Measurements from ENCODE around the gene ATP8B3. TPM values are rescaled to one million over a fixed set of nuclear protein-coding genes. Genes with fewer than 3 reads are reported as not detected.

ATP8B3 gene
- total RNA-seq, 1 donor from 2014 or later = 3.0 TPM

DNA sequence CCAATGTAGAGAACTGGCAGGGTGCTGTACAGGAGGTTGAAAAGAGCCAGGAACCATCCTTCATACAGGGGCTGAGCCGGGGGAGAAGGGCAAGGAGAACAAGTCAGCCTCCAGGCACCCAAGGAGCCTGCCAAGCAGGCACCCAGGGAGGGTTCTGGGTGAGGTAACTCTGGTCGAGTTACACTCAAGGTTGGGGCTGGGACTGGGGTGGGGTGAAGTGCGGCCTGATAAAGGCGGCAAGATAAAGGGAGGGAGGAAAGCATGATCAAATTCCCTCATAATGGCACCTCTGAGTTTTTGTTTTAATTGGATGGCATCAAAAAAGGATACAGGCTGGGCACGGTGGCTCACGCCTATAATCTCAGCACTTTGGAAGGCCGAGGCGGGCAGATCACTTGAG lies 25.0 kb downstream of the ATP8B3 start:
- Histone ChIP-seq H3K4me3 (ENCODE audit: insufficient read depth, low read depth, low read length) (no peak overlapping the region), H3K27me3 (ENCODE audit: insufficient read depth, low read length) (peaks cover 10% of the 10 kb centered on the region), H3K9me3 (ENCODE audit: insufficient read depth, low read depth, low read length) (peaks cover 7% of the 10 kb centered on the region), H3K4me2 (ENCODE audit: low read length) (no peak overlapping the region), H3K4me1 (ENCODE audit: insufficient read depth, low read length) (no peaks in the 10 kb centered on the region), H3K27ac (ENCODE audit: low read depth, low read length) (no peak overlapping the region), H4K20me1 (ENCODE audit: insufficient read depth, low read length) (no peaks in the 10 kb centered on the region), H3K79me2 (ENCODE audit: insufficient read depth, low read length) (no peaks in the 10 kb centered on the region), H3K36me3 (ENCODE audit: insufficient read depth, low read length) (no peaks in the 10 kb centered on the region), H2AFZ (ENCODE audit: low read depth, low read length) (no peak overlapping the region), H3K9ac (ENCODE audit: low read length) (no peak overlapping the region)
- Mint-ChIP-seq H3K36me3 (ENCODE audit: low read depth, unreplicated experiment) (peaks cover 6% of the 10 kb centered on the region), H3K4me1 (ENCODE audit: low read depth, unreplicated experiment) (no peaks in the 10 kb centered on the region), H3K27ac (ENCODE audit: unreplicated experiment) (no peak overlapping the region), H3K27me3 (ENCODE audit: low read depth, unreplicated experiment) (peaks cover 48% of the 10 kb centered on the region), H3K9me3 (ENCODE audit: unreplicated experiment) (peaks cover 11% of the 10 kb centered on the region), H3K4me3 (ENCODE audit: unreplicated experiment) (no peak overlapping the region)
- DNase-seq (ENCODE audit: low read depth) (no peak), FAIRE-seq (no peak)
- TF ChIP-seq EZH2 (IDR thresholded peaks at IDR 0.05; ENCODE audit: insufficient read depth, low read length) = no peak
- TF ChIP-seq, protein P1, sequence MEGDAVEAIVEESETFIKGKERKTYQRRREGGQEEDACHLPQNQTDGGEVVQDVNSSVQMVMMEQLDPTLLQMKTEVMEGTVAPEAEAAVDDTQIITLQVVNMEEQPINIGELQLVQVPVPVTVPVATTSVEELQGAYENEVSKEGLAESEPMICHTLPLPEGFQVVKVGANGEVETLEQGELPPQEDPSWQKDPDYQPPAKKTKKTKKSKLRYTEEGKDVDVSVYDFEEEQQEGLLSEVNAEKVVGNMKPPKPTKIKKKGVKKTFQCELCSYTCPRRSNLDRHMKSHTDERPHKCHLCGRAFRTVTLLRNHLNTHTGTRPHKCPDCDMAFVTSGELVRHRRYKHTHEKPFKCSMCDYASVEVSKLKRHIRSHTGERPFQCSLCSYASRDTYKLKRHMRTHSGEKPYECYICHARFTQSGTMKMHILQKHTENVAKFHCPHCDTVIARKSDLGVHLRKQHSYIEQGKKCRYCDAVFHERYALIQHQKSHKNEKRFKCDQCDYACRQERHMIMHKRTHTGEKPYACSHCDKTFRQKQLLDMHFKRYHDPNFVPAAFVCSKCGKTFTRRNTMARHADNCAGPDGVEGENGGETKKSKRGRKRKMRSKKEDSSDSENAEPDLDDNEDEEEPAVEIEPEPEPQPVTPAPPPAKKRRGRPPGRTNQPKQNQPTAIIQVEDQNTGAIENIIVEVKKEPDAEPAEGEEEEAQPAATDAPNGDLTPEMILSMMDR (IDR thresholded peaks at IDR 0.05; ENCODE audit: insufficient read depth, low read depth, low read length) = no peak

DNA sequence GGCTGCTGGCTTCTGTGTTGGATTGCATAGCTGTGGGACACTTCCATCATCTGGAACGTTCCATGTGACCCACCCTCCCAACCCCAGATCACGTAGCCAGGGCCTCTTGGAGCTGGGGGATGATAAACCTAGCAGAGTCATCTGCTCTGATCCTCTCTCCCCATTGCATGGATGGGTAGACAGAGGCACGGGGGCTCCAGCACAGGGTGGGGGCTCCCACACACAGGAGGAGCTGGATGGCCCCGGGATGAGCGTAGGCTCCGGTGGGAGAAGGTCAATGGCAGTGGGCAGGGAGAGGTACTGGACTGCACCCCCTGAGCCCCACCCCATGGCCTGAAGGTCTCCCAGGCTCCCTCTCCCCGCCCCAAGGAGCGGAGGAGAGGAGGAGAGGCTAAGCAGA lies 25.4 kb downstream of the ATP8B3 start:
- H3K4me3 Mint-ChIP-seq (ENCODE audit: unreplicated experiment) = no peak overlapping the region

DNA sequence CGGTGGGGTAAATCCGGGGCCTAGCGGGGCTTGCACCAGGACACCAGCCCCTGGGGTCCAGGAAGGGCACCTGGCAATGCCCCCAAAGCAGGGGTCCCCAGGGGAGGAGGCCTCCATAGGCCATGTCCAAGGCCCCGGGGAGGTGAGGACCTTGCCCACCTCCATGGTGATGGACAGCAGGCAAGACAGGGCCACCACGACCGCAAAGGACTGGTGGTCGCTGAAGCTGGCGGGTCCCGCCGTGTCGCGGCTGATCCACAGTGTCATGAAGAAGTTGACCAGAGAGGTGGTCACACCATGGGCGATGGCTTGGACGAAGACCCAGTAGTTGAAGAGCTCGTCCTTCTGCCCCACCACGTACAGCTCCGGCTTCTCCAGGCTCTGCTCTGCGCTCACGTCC lies 26.8 kb downstream of the ATP8B3 start:
- peaks cover 14% of the 10 kb centered on the region for H3K9me3 Mint-ChIP-seq (ENCODE audit: unreplicated experiment)
- no peak for FAIRE-seq

More for the DNA sequence above, 25.4 kb downstream of the ATP8B3 start:
- Mint-ChIP-seq H3K27ac (ENCODE audit: unreplicated experiment) (no peak overlapping the region), H3K27me3 (ENCODE audit: low read depth, unreplicated experiment) (peaks cover 52% of the 10 kb centered on the region), H3K4me1 (ENCODE audit: low read depth, unreplicated experiment) (no peaks in the 10 kb centered on the region), H3K9me3 (ENCODE audit: unreplicated experiment) (peaks cover 14% of the 10 kb centered on the region), H3K36me3 (ENCODE audit: low read depth, unreplicated experiment) (peaks cover 6% of the 10 kb centered on the region)
- no peaks in the 10 kb centered on the region for H3K4me1 ChIP-seq (ENCODE audit: insufficient read depth, low read length)
- FAIRE-seq (no peak), DNase-seq (ENCODE audit: low read depth) (no peak)
- no peaks in the 10 kb centered on the region for H4K20me1 ChIP-seq (ENCODE audit: insufficient read depth, low read length)
- H3K4me2 ChIP-seq (ENCODE audit: low read length) = no peak overlapping the region
- peaks cover 12% of the 10 kb centered on the region for H3K9me3 ChIP-seq (ENCODE audit: insufficient read depth, low read depth, low read length)
- no peak overlapping the region for H2AFZ ChIP-seq (ENCODE audit: low read depth, low read length)
- no peaks in the 10 kb centered on the region for H3K36me3 ChIP-seq (ENCODE audit: insufficient read depth, low read length)
- TF ChIP-seq, protein P1 (IDR thresholded peaks at IDR 0.05; ENCODE audit: insufficient read depth, low read depth, low read length) = no peak
- no peak for TF ChIP-seq EZH2 (IDR thresholded peaks at IDR 0.05; ENCODE audit: insufficient read depth, low read length)
- no peak overlapping the region for H3K4me3 ChIP-seq (ENCODE audit: insufficient read depth, low read depth, low read length)
- H3K9ac ChIP-seq (ENCODE audit: low read length) = no peak overlapping the region
- peaks cover 11% of the 10 kb centered on the region for H3K27me3 ChIP-seq (ENCODE audit: insufficient read depth, low read length)
- H3K79me2 ChIP-seq (ENCODE audit: insufficient read depth, low read length) = no peaks in the 10 kb centered on the region
- no peak overlapping the region for H3K27ac ChIP-seq (ENCODE audit: low read depth, low read length)

More for the DNA sequence above, 26.8 kb downstream of the ATP8B3 start:
- no peak overlapping the region for H2AFZ ChIP-seq (ENCODE audit: low read depth, low read length)
- H3K4me3 Mint-ChIP-seq (ENCODE audit: unreplicated experiment) = no peak overlapping the region
- H3K4me3 ChIP-seq (ENCODE audit: insufficient read depth, low read depth, low read length) = no peak overlapping the region
- no peaks in the 10 kb centered on the region for H4K20me1 ChIP-seq (ENCODE audit: insufficient read depth, low read length)
- DNase-seq (ENCODE audit: low read depth) = no peak
- H3K27me3 ChIP-seq (ENCODE audit: insufficient read depth, low read length) = peaks cover 15% of the 10 kb centered on the region
- no peaks in the 10 kb centered on the region for H3K36me3 ChIP-seq (ENCODE audit: insufficient read depth, low read length)
- peaks cover 6% of the 10 kb centered on the region for H3K36me3 Mint-ChIP-seq (ENCODE audit: low read depth, unreplicated experiment)
- no peaks in the 10 kb centered on the region for H3K4me1 Mint-ChIP-seq (ENCODE audit: low read depth, unreplicated experiment)
- peaks cover 14% of the 10 kb centered on the region for H3K9me3 ChIP-seq (ENCODE audit: insufficient read depth, low read depth, low read length)
- no peak overlapping the region for H3K27ac ChIP-seq (ENCODE audit: low read depth, low read length)
- H3K9ac ChIP-seq (ENCODE audit: low read length) = no peak overlapping the region
- TF ChIP-seq, protein P1 (IDR thresholded peaks at IDR 0.05; ENCODE audit: insufficient read depth, low read depth, low read length) = no peak
- no peak for TF ChIP-seq EZH2 (IDR thresholded peaks at IDR 0.05; ENCODE audit: insufficient read depth, low read length)
- no peak overlapping the region for H3K4me2 ChIP-seq (ENCODE audit: low read length)
- no peaks in the 10 kb centered on the region for H3K79me2 ChIP-seq (ENCODE audit: insufficient read depth, low read length)
- peaks cover 56% of the 10 kb centered on the region for H3K27me3 Mint-ChIP-seq (ENCODE audit: low read depth, unreplicated experiment)
- peak overlapping the region; percentile 69 for H3K27ac Mint-ChIP-seq (ENCODE audit: unreplicated experiment)
- H3K4me1 ChIP-seq (ENCODE audit: insufficient read depth, low read length) = no peaks in the 10 kb centered on the region
